H1 (cell line): Measurements from ENCODE around the gene NR1I3. TPM values are rescaled to one million over a fixed set of nuclear protein-coding genes. Genes with fewer than 3 reads are reported as not detected.

ENCODE experiments used
- CTCF ChIA-PET: fragments of 300-600 bp; sonication (Branson Sonifier 250); formaldehyde crosslinking; loops from one replicate; lab custom pipeline; 2021; ENCODE audit not compliant: partially characterized antibody; lab: Charles Lee
- POLR2A ChIA-PET: fragments of 300-600 bp; sonication (Branson Sonifier 250); formaldehyde crosslinking; loops from one replicate; lab custom pipeline; 2021; ENCODE audit warnings: inconsistent platforms; ENCODE audit not compliant: partially characterized antibody; lab: Charles Lee
- DNase-seq, 2 experiments: peaks; one replicate each; pipeline versions ENCODE4 v3.0.0 to v3.0.0-alpha.2; 2010 to 2022; ENCODE audit warnings: low spot score in 2 of 2, low read depth in 1 of 2, mixed read lengths in 1 of 2
- FAIRE-seq: peaks from 2 replicates; lab custom pipeline; 2011; peaks lifted over from hg19 to GRCh38; lab: Jason Lieb, UNC
- H2AFZ ChIP-seq: 2 replicates; pipeline ENCODE4 v1.8.1; 2012; ENCODE audit warnings: low read length, inconsistent platforms
- H2AK5ac ChIP-seq: 2 replicates; pipeline ENCODE4 v1.6.1; 2013; ENCODE audit warnings: low read depth, low read length
- H2BK120ac ChIP-seq: replicated peaks from 2 replicates; pipeline ENCODE3; 2013; ENCODE audit warnings: low read depth, low read length, inconsistent platforms
- H2BK12ac ChIP-seq: 2 replicates; pipeline ENCODE4 v1.6.1; 2013; ENCODE audit warnings: low read depth, low read length
- H2BK15ac ChIP-seq: 2 replicates; pipeline ENCODE4 v1.6.1; 2013; ENCODE audit warnings: low read length
- H2BK20ac ChIP-seq: 2 replicates; pipeline ENCODE4 v1.6.1; 2013; ENCODE audit warnings: low read length
- H2BK5ac ChIP-seq: 2 replicates; pipeline ENCODE4 v1.6.1; 2013; ENCODE audit warnings: low read depth, low read length
- H3K14ac ChIP-seq: 2 replicates; pipeline ENCODE4 v1.6.1; 2013; ENCODE audit warnings: inconsistent platforms; ENCODE audit not compliant: insufficient read length
- H3K18ac ChIP-seq: 2 replicates; pipeline ENCODE4 v1.6.1; 2013; ENCODE audit warnings: low read length; ENCODE audit errors: extremely low read depth
- H3K23ac ChIP-seq: 2 replicates; pipeline ENCODE4 v1.6.1; 2013; ENCODE audit warnings: inconsistent platforms; ENCODE audit not compliant: insufficient read length
- H3K23me2 ChIP-seq: 2 replicates; pipeline ENCODE4 v1.6.1; 2013; ENCODE audit warnings: low read depth, low read length
- H3K27ac ChIP-seq: 2 replicates; pipeline ENCODE4 v1.6.1; 2011; ENCODE audit warnings: low read depth, low read length, inconsistent platforms
- H3K27me3 ChIP-seq, 4 experiments: replicated peaks in 1 of 4; 1 replicate in 1 of 4; 2 replicates in 3 of 4; pipeline versions ENCODE4 v1.6.1 to v1.8.1; 2011 to 2013; ENCODE audit warnings: low read length in 3 of 4, mild to moderate bottlenecking in 3 of 4, inconsistent platforms in 2 of 4, mixed read lengths in 2 of 4, moderate library complexity in 1 of 4; ENCODE audit not compliant: control insufficient read depth in 3 of 4, insufficient read depth in 3 of 4; ENCODE audit errors: extremely low read depth in 1 of 4
- H3K36me3 ChIP-seq, 4 experiments: 2 replicates each; pipeline versions ENCODE4 v1.6.1 to v1.8.1; 2011 to 2013; ENCODE audit warnings: mild to moderate bottlenecking in 4 of 4, low read length in 3 of 4, moderate library complexity in 2 of 4, control low read depth in 1 of 4, inconsistent platforms in 1 of 4; ENCODE audit not compliant: insufficient read depth in 4 of 4, control insufficient read depth in 2 of 4
- H3K4ac ChIP-seq: replicated peaks from 2 replicates; pipeline ENCODE3; 2013; ENCODE audit warnings: low read length, low read depth, mixed read lengths, inconsistent platforms; ENCODE audit not compliant: insufficient read length
- H3K4me1 ChIP-seq, 4 experiments: replicated peaks in 1 of 4; 1 replicate in 1 of 4; 2 replicates in 3 of 4; pipeline versions ENCODE4 v1.6.1 to v1.8.1; 2011 to 2013; ENCODE audit warnings: low read length in 3 of 4, inconsistent platforms in 2 of 4, mixed read lengths in 1 of 4; ENCODE audit not compliant: insufficient read depth in 4 of 4, control insufficient read depth in 3 of 4
- H3K4me2 ChIP-seq, 2 experiments: 2 replicates each; pipeline versions ENCODE4 v1.6.1 to v1.8.1; 2011 to 2013; ENCODE audit warnings: low read depth in 2 of 2, low read length in 2 of 2, control low read depth in 1 of 2, inconsistent platforms in 1 of 2, mild to moderate bottlenecking in 1 of 2; ENCODE audit not compliant: insufficient read depth in 1 of 2
- H3K4me3 ChIP-seq, 4 experiments: fragments of 200-600, 300-600 bp in 1 of 4; sonication (generic), shearing (Covaris generic), sonication (Bioruptor Twin) in 1 of 4; 2 replicates each; pipeline versions ENCODE4 v1.5.1 to v1.8.1; 2011 to 2016; ENCODE audit warnings: low read length in 4 of 4, low read depth in 3 of 4, control low read depth in 2 of 4, inconsistent platforms in 2 of 4, mild to moderate bottlenecking in 2 of 4, mixed read lengths in 1 of 4, moderate library complexity in 1 of 4; ENCODE audit not compliant: insufficient read depth in 2 of 4; ENCODE audit errors: extremely low read depth in 1 of 4
- H3K56ac ChIP-seq: replicated peaks from 2 replicates; pipeline ENCODE3; 2013; ENCODE audit warnings: low read depth, mild to moderate bottlenecking, mixed read lengths, low read length, inconsistent platforms; ENCODE audit not compliant: insufficient read length
- H3K79me1 ChIP-seq: 2 replicates; pipeline ENCODE4 v1.6.1; 2013; ENCODE audit warnings: low read depth, low read length, control low read depth
- H3K79me2 ChIP-seq, 2 experiments: 2 replicates each; pipeline versions ENCODE4 v1.6.1 to v1.8.1; 2012 to 2013; ENCODE audit warnings: low read length in 2 of 2, mild to moderate bottlenecking in 2 of 2, inconsistent platforms in 1 of 2; ENCODE audit not compliant: insufficient read depth in 2 of 2, control insufficient read depth in 1 of 2
- H3K9ac ChIP-seq, 4 experiments: replicated peaks in 1 of 4; 1 replicate in 1 of 4; 2 replicates in 3 of 4; pipeline versions ENCODE4 v1.6.1 to v1.8.1; 2011 to 2013; ENCODE audit warnings: low read depth in 3 of 4, low read length in 3 of 4, control low read depth in 2 of 4, mild to moderate bottlenecking in 2 of 4, moderate library complexity in 2 of 4, inconsistent platforms in 1 of 4; ENCODE audit errors: extremely low read depth in 1 of 4
- H3K9me3 ChIP-seq, 2 experiments: 2 replicates each; pipeline versions ENCODE4 v1.6.1 to v1.8.1; 2012 to 2013; ENCODE audit warnings: mild to moderate bottlenecking in 2 of 2, moderate library complexity in 2 of 2, control low read depth in 1 of 2, inconsistent platforms in 1 of 2, low read depth in 1 of 2, low read length in 1 of 2, mixed read lengths in 1 of 2; ENCODE audit not compliant: insufficient read depth in 2 of 2
- H4K20me1 ChIP-seq, 2 experiments: replicated peaks in 1 of 2; 2 replicates each; pipeline versions ENCODE3 to v1.8.1; 2011 to 2013; ENCODE audit warnings: inconsistent platforms in 2 of 2, low read length in 2 of 2, mild to moderate bottlenecking in 1 of 2; ENCODE audit not compliant: insufficient read depth in 2 of 2, control insufficient read depth in 1 of 2
- H4K5ac ChIP-seq: 2 replicates; pipeline ENCODE4 v1.6.1; 2013; ENCODE audit warnings: low read length, low read depth, mixed read lengths, inconsistent platforms; ENCODE audit not compliant: insufficient read length
- H4K8ac ChIP-seq: 2 replicates; pipeline ENCODE4 v1.8.0; 2013; ENCODE audit warnings: mild to moderate bottlenecking, moderate library complexity, low read length, inconsistent platforms; ENCODE audit not compliant: insufficient read depth; ENCODE audit errors: extremely low read depth
- H4K91ac ChIP-seq: replicated peaks from 2 replicates; pipeline ENCODE3; 2013; ENCODE audit warnings: low read length, mixed read lengths, inconsistent platforms; ENCODE audit not compliant: insufficient read length
- CBX5 ChIP-seq: fragments of 300-800, 300-1000 bp; sonication (generic); IDR thresholded peaks from 2 replicates; pipeline ENCODE4 v1.7.1; 2016; ENCODE audit warnings: antibody characterized with exemption, low read length, low read depth
- EZH2 ChIP-seq: fragments of 200-600 bp; sonication (generic); IDR thresholded peaks from 2 replicates; pipeline ENCODE4 v1.7.1; 2012; ENCODE audit warnings: low read depth, mild to moderate bottlenecking, moderate library complexity, low read length, inconsistent platforms; ENCODE audit not compliant: severe bottlenecking
- WGBS, 2 experiments: shearing (Covaris generic) in 1 of 2; methylation state at CpG; one replicate each; pipeline versions ENCODE4 v1.1.6 to v1.1.7; 2013 to 2015; ENCODE audit warnings: low lambda C conversion rate in 2 of 2, mixed read lengths in 2 of 2, inconsistent platforms in 1 of 2, low coverage in 1 of 2, missing lambda C conversion rate in 1 of 2; ENCODE audit not compliant: insufficient replicate concordance in 2 of 2, insufficient coverage in 1 of 2, insufficient read length in 1 of 2; ENCODE audit errors: extremely low coverage in 1 of 2, missing lambda C conversion rate in 1 of 2; 5-methylcytosine and 5-hydroxymethylcytosine counted together
- polyA plus RNA-seq, 7 experiments: library from polyadenylated mRNA; depleted of rRNA in 3 of 7; stranded (reverse) in 5 of 7; unstranded in 2 of 7; fragments of >200 nt in 5 of 7; fragments of 200-250 nt in 2 of 7; gene quantifications; 1 replicate in 5 of 7; 2 replicates in 1 of 7; 4 replicates in 1 of 7; pipeline versions ENCODE4 v1.2.1 to v1.2.3, GENCODE V29; 2011 to 2013; ENCODE audit warnings: missing spikeins in 2 of 7, mixed read lengths in 2 of 7
- total RNA-seq: library from RNA; stranded (reverse); fragmentation: NEBNext Ultra II Directional; extraction: Animal tissue kit (Norgen Biotek cat#: 25700); gene quantifications from 2 replicates; pipeline ENCODE4 v1.2.1, GENCODE V29; 2021

Gene NR1I3
- total and polyA plus RNA-seq, 2 of the 8 experiments (the other 6 are each of a cell fraction or from before 2014, with no cell fraction given), result not detected

- no peak overlapping the region for H4K8ac ChIP-seq
- CTCF ChIA-PET, result interaction anchor here (1.0 to 5.8 kb wide), 11 partner anchors 10 to 61 kb away, joined by 3 to 67 read pairs (median 10); partner anchors contain the start of genes ADAMTS4, NDUFS2 and TOMM40L
- no peak overlapping the region for H2BK5ac ChIP-seq
- no peak overlapping the region for H2AFZ ChIP-seq
- H3K14ac ChIP-seq, result no peak overlapping the region
- H4K20me1 ChIP-seq, result no peaks in the 10 kb centered on the region
- H3K4me1 ChIP-seq, result peaks cover 0 to 8% (median 3%) of the 10 kb centered on the region in 4 experiments; a peak in 3 of 7 replicates
- H3K79me1 ChIP-seq, result no peaks in the 10 kb centered on the region
- peak overlapping the region; percentile 51 to 68 (median 64); a peak in 6 of 8 replicates for H3K4me3 ChIP-seq
- no peak overlapping the region for H3K18ac ChIP-seq
- peaks cover 11 to 12% of the 10 kb centered on the region in 2 experiments for H3K9me3 ChIP-seq
- H4K91ac ChIP-seq, result no peak overlapping the region
- H3K56ac ChIP-seq, result no peak overlapping the region
- peaks cover 0 to 3% (median 0%) of the 10 kb centered on the region in 4 experiments; a peak in 1 of 8 replicates for H3K36me3 ChIP-seq
- H2BK20ac ChIP-seq, result no peak overlapping the region
- H3K23ac ChIP-seq, result no peak overlapping the region
- H3K23me2 ChIP-seq, result peaks cover 9% of the 10 kb centered on the region
- FAIRE-seq (no peak), DNase-seq (no peak)
- H2AK5ac ChIP-seq, result no peak overlapping the region
- 46% methylated on average over 6 of the region's 6 CpGs; no CpG with 5 or more reads in 1 of the 2 experiments for WGBS, 2 experiments
- H2BK120ac ChIP-seq, result no peak overlapping the region
- no peak overlapping the region for H3K4ac ChIP-seq
- no peak overlapping the region for H2BK12ac ChIP-seq
- no peak overlapping the region for H3K27ac ChIP-seq
- POLR2A ChIA-PET, result interaction anchor here (0.7 to 3.6 kb wide), 10 partner anchors 7 to 55 kb away, joined by 3 to 23 read pairs (median 3); partner anchors contain the start of gene SDHC
- H3K9ac ChIP-seq, result no peak overlapping the region; a peak in 1 of 7 replicates
- no peak overlapping the region for H2BK15ac ChIP-seq
- H3K79me2 ChIP-seq, result no peaks in the 10 kb centered on the region
- peak overlapping the region; percentile 79 to 94 for H3K4me2 ChIP-seq
- H3K27me3 ChIP-seq, result peaks cover 7 to 25% (median 22%) of the 10 kb centered on the region in 4 experiments
- H4K5ac ChIP-seq, result no peak overlapping the region
- peak; percentile 59 for TF ChIP-seq EZH2
- TF ChIP-seq CBX5, result no peak
Observed at GRCh38 chr1:161259345-161259702, 21.3 kb upstream of the NR1I3 start.
